Lung (tissue), 5 donors: ENCODE results near the gene GMPR. TPM values are rescaled to one million over a fixed set of nuclear protein-coding genes. Genes with fewer than 3 reads are reported as not detected.

Experiments used
- polyA plus RNA-seq, 2 donors: library from polyadenylated mRNA; stranded (reverse); fragments of 200-250 nt; gene quantifications; one replicate each; pipeline ENCODE4 v1.2.1, GENCODE V29; 2013
- small RNA-seq: library from RNA; depleted of rRNA; stranded (forward); fragments of <200 nt; gene quantifications from one replicate; pipeline ENCODE3, GENCODE V24; 2014; ENCODE audit warnings: low replicate concordance
- total RNA-seq, 2 donors: library from RNA; depleted of rRNA in 1 of 2; stranded (reverse); fragments of >200 nt in 1 of 2; gene quantifications; one replicate each; pipeline ENCODE4 v1.2.1, GENCODE V29; 2014 to 2021
- donor health status: Bipolar disorder and iron deficiency.
- donor health status: healthy.
- donor health status: DM: yes; HTN: yes; CAD: no.

The GMPR gene
- total and polyA plus RNA-seq, 4 donors = 8.6 to 16.6 (median 12.9) TPM

Small RNAs within 50 kb of the gene (small RNA-seq; reads per million reads assigned to genes)
- gene RF00019 = not detected
- not detected for gene RNU6-1114P

Other genes starting within 250 kb of the GMPR start
- 100 to 1,000 TPM in 1 of 2 donors, 10 to 100 TPM in 1; 31.7 to 118 TPM for gene MYLIP, start 109.5 kb upstream of the GMPR start, total RNA-seq
- gene MYLIP, start 109.5 kb upstream of the GMPR start, polyA plus RNA-seq = 10 to 100 TPM; 16.7 to 20.4 TPM